Activated naive CD4-positive, alpha-beta T cell treated with anti-CD3 and anti-CD28 coated beads, Interleukin-2, amount 50 U/mL, for 16 hours (primary cell): Measurements from ENCODE around the gene RBPJ.
"Not testable (repeated sequence)": the region's sequence is repeated elsewhere in the genome, so short reads cannot be mapped to it uniquely, and the experiment has no call there.

Experiments
- DNase-seq: peaks from one replicate; pipeline ENCODE4 v3.0.0-alpha.2; 2020

The RBPJ gene

GRCh38 chr4:26302031-26302899, 18.5 kb upstream of the RBPJ start:
- no peak for DNase-seq

GRCh38 chr4:26303008-26303407, 17.8 kb upstream of the RBPJ start:
- DNase-seq: no peak

GRCh38 chr4:26307037-26307800, 13.6 kb upstream of the RBPJ start:
- no peak for DNase-seq

GRCh38 chr4:26308568-26308967, 12.2 kb upstream of the RBPJ start:
- DNase-seq: no peak

GRCh38 chr4:26310264-26310663, 10.6 kb upstream of the RBPJ start:
- no peak for DNase-seq

GRCh38 chr4:26311633-26312032, 9.2 kb upstream of the RBPJ start:
- no peak for DNase-seq

GRCh38 chr4:26315316-26315932, 5.4 kb upstream of the RBPJ start:
- DNase-seq: not testable (repeated sequence)

- DNase-seq: no peak
Measured at GRCh38 chr4:26317766-26318165, 3.0 kb upstream of the RBPJ start.

- peak; percentile 97 for DNase-seq
Measured at GRCh38 chr4:26319467-26319948, 1.3 kb upstream of the RBPJ start.

GRCh38 chr4:26319949-26320537, 771 bp upstream of the RBPJ start:
- DNase-seq: peak; percentile 54

- peak; percentile 43 for DNase-seq
Measured at GRCh38 chr4:26321373-26322221, 783 bp downstream of the RBPJ start.

GRCh38 chr4:26322346-26322745, 1.5 kb downstream of the RBPJ start:
- DNase-seq: no peak

- DNase-seq: no peak
Measured at GRCh38 chr4:26323821-26324220, 3.0 kb downstream of the RBPJ start.

- DNase-seq: no peak
Measured at GRCh38 chr4:26325191-26325590, 4.4 kb downstream of the RBPJ start.

GRCh38 chr4:26326791-26327190, 6.0 kb downstream of the RBPJ start:
- no peak for DNase-seq

- no peak for DNase-seq
Measured at GRCh38 chr4:26330186-26330787, 9.5 kb downstream of the RBPJ start.

- no peak for DNase-seq
Measured at GRCh38 chr4:26330946-26331345, 10.1 kb downstream of the RBPJ start.

- DNase-seq: no peak
Measured at GRCh38 chr4:26331380-26331950, 10.7 kb downstream of the RBPJ start.

GRCh38 chr4:26334366-26334765, 13.6 kb downstream of the RBPJ start:
- no peak for DNase-seq

- no peak for DNase-seq
Measured at GRCh38 chr4:26337612-26338011, 16.8 kb downstream of the RBPJ start.

GRCh38 chr4:26342328-26343037, 21.7 kb downstream of the RBPJ start:
- DNase-seq: no peak
